GM19455 (cell line): ENCODE data around the gene COL27A1.

Source experiments
- ATAC-seq: cut with Tn5 transposase; IDR thresholded peaks from one replicate; pipeline ENCODE4 v1.9.1; 2021; ENCODE audit not compliant: unreplicated experiment

Gene COL27A1

GRCh38 chr9:114166614-114167572 is 11.6 kb downstream of the COL27A1 start:
- no peak for ATAC-seq

DNA sequence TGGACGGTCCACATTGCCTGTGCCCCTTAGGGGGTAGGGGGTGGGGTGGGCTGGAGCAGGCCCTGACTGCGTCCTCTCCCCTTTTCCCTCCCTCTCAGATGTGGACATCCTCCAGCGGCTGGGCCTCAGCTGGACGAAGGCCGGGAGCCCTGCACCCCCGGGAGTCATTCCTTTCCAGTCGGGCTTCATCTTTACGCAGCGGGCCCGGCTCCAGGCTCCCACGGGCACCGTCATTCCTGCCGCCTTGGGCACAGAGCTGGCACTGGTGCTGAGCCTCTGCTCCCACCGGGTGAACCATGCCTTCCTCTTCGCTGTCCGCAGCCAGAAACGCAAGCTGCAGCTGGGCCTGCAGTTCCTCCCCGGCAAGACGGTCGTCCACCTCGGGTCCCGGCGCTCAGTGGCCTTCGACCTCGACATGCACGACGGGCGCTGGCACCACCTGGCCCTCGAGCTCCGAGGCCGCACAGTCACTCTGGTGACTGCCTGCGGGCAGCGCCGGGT is 12.3 kb downstream of the COL27A1 start:
- ATAC-seq = no peak

- ATAC-seq = no peak
These were observed 13.1 kb downstream of the COL27A1 start for GRCh38 chr9:114168281-114169028.

DNA sequence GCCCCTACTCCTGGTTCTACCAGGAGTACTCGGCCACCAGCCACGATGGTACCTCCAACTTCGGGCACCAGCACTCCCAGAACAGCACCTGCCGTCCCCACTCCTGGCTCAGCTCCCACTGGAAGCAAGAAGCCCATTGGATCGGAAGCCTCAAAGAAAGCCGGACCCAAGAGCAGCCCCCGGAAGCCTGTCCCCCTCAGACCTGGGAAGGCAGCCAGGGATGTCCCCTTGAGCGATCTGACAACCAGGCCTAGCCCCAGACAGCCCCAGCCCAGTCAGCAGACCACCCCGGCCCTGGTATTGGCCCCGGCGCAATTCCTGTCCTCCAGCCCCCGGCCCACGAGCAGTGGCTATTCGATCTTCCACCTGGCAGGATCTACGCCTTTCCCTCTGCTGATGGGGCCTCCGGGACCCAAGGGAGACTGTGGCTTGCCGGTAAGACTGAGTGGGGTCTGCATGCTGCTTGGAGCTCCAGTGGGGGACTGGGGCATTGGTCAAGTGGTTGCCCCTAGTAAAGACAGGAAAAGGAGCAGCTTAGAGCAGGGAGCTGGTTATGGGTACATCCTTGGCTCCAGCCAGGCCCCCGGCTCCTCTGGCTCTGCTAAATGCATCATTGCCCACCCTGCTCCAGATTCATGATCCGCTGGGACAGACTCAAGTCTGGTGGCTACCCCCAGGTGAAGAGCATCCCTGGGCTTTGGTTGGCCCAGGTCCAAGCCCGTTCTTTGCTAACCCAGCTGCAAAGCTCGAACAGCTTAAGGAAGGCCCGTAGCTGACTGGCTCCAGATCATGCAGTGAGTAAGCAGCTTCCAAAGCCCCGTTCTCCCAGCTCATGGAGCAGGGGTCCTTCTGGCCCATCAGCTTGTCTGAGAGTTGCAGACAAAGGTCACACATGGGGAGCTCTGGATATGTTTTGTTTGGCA is 14.0 kb downstream of the COL27A1 start:
- no peak for ATAC-seq

- no peak for ATAC-seq
These were observed 14.8 kb downstream of the COL27A1 start for GRCh38 chr9:114169952-114170770.

GRCh38 chr9:114170771-114171461 is 15.6 kb downstream of the COL27A1 start:
- ATAC-seq = no peak

- no peak for ATAC-seq
These were observed 16.2 kb downstream of the COL27A1 start for GRCh38 chr9:114171500-114171899.

DNA sequence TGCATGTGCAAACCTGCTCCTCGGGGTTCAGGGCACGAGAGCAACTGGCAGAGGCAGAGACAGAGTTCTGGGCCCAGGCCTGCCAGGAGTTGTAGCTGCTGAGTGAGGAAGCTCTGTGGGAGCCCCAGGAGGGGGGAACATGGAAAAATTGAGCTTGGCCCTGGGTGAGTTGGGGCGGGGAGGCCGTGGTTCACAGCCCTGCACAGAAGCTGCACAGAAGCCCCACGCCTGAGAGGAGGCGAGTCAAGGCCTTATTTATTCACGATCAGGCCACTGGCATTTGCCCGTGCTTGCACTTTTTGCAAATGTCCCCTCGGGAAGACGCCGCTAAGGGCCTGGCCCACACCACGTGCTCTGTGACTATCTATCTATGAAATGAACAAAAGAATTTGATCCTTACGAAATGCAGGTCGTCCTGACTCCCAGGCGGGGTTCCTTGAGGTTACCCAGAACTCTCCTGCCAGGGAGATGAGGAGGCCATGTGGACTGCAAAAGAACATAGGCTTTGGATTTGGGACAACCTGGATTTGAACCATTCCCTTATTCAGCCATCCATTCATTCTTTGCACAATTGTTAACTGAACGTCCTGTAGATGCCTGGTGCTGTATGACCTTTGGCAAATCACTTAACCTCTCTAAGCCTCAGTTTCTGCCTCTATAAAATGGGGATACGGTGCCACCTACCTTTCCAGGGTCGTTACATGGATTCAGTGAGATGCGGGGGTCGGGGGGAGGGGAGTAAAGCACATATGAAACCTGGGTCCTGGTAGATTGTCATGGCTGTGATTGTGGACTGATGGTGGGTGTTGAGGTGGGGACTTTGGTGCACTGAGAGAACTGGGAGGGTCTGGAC is 17.9 kb downstream of the COL27A1 start:
- ATAC-seq = no peak

DNA sequence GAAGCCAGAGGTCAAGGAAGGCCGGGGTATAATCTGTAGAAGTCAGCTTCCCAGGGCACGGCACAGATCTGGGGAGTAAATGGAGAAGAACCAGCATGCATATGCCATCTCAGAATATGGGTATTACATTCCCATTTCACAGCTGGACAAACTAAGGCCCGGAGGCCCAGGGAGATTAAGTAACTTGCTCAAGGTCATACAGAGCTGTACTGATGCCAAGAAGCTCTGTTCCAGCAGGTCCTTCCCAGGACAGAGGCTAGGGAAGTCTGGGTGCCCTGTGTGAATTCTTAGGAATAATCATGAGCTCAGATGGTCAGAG is 19.2 kb downstream of the COL27A1 start:
- no peak for ATAC-seq

DNA sequence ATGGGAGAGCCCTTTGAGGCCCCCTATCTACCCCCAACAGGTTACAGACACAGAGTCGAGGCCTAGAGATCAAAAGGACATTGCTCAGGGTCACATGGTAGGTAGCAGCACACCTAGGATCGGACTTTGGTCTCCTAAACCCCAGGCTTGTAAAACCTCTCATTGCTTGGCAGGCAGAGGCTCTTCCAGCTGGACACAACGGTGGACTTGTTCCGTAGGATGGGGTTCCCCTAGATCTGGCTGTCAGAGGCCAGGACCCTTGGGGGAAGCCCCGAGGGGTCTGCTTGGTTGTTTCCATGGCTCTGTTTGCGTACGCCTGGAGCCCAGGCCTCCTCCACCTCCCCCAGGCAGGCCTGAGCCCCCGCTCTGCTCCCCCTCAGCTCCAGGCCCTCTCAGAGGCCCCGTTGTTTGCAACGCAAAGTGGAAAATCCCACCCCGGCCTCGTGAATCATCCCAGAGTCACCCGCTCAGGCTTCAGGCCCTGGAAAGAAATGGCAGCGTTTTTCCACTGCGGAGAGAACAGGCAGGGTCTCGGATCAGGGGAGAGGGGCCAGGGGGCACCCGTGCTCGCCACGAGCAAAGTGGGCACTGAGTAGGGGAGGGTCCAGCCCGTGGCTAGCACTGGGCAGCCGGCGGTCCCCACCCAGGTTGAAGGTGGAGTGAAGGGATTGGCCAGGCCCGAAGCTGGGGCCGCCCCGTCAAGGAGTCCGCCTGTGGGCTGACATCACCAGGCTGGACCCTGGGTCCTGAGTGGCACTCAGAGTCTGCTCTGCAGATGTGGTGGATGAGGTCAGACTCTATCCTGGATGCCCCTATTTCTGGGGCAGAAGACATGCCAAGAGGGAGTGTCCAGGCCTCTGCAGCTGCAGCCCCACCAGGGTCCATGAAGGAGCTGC is 19.8 kb downstream of the COL27A1 start:
- ATAC-seq = no peak

DNA sequence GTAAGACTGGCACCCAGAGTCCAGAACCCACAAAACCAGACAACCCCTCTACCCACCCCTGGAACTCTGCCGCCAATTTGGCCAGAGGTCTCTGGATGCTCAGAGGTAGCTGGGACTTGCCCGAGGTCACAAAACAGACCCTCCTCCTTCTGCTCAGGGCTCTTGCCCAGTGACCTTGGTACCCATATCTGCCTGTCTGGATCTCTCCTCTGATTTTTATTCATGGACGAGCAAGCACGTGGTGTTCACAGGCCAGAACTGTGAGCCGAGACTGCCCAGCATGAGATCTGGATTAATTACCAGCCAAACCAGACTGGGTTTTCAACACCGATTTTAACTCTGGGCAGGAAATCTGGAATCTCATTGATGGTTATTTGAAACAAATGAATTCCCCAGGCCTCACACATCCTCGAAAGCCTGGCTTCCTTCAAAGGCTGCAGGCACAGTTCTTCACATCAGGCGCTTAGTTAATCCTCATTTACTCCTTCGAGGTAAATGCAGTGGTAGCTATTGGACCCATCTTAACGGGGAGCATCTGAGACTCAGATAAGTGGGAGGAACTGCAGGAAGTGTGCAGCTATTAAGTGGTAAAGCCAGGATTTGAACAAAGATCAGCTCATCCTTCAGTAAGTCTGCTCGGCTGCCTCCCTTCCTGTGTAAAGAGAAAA is 21.4 kb downstream of the COL27A1 start:
- ATAC-seq = no peak

- no peak for ATAC-seq
These were observed 22.2 kb downstream of the COL27A1 start for GRCh38 chr9:114177423-114178064.

DNA sequence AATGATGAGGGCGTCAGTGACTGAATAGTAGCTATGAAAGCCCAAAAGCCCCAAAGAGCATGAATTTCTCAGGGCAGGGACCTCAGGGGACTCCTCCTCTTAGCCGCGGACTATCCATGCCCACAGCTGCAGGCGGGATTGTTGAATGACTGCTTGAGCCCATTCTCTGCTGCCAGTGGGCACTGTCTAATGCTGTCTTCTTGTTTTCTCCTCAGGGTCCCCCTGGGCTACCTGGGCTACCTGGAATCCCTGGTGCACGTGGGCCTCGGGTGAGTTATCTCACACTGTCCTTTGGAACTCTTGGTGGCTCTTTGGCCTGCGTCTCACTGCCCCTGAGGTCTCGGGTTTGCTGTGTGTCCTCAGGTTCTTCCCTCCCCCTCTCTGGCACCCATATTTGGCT is 22.7 kb downstream of the COL27A1 start:
- ATAC-seq = no peak

GRCh38 chr9:114178756-114179450 is 23.6 kb downstream of the COL27A1 start:
- no peak for ATAC-seq

DNA sequence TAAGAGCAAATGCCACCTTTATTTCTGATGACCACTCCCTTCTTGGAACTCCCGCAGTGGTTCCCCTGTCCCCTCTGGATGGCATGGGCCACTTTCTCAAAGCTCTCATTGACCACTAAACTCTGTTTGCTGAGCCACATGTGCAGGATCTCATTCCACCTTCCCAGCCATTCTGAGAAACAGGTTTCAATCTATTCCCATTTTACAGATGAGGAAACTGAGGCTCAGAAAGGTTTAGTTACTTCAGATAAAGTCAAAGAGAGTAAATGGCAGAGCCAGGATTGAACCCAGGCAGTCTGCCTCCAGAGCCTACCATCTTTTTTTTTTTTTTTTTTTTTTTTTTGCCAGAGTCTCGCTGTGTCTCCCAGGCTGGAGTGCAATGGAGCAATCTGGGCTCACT is 24.2 kb downstream of the COL27A1 start:
- ATAC-seq = no peak
